CD1c-positive myeloid dendritic cell (primary cell): Measurements from ENCODE around the gene MARVELD2.
"Not testable (repeated sequence)": the region's sequence is repeated elsewhere in the genome, so short reads cannot be mapped to it uniquely, and the experiment has no call there.

Source experiments
- DNase-seq: peaks from one replicate; pipeline ENCODE4 v3.0.0-alpha.2; 2016; ENCODE audit errors: extremely low spot score

Gene MARVELD2

GRCh38 chr5:69450116-69450515, 35.2 kb downstream of the MARVELD2 start:
- DNase-seq: peak; percentile 58

GRCh38 chr5:69450527-69450926, 35.6 kb downstream of the MARVELD2 start:
- not testable (repeated sequence) for DNase-seq

- no peak for DNase-seq
Measured at GRCh38 chr5:69451941-69452647, 37.2 kb downstream of the MARVELD2 start.

- DNase-seq: not testable (repeated sequence)
Measured at GRCh38 chr5:69453487-69453886, 38.6 kb downstream of the MARVELD2 start.

- DNase-seq: no peak
Measured at GRCh38 chr5:69454460-69455249, 39.7 kb downstream of the MARVELD2 start.

- not testable (repeated sequence) for DNase-seq
Measured at GRCh38 chr5:69455428-69455988, 40.6 kb downstream of the MARVELD2 start.

- no peak for DNase-seq
Measured at GRCh38 chr5:69462170-69462569, 47.3 kb downstream of the MARVELD2 start.

- DNase-seq: not testable (repeated sequence)
Measured at GRCh38 chr5:69466375-69466774, 51.5 kb downstream of the MARVELD2 start.

GRCh38 chr5:69467442-69468225, 52.7 kb downstream of the MARVELD2 start:
- peak; percentile 34 for DNase-seq

- peak; percentile 1 for DNase-seq
Measured at GRCh38 chr5:69468631-69469030, 53.7 kb downstream of the MARVELD2 start.

GRCh38 chr5:69471516-69471915, 56.6 kb downstream of the MARVELD2 start:
- not testable (repeated sequence) for DNase-seq

GRCh38 chr5:69472535-69473143, 57.7 kb downstream of the MARVELD2 start:
- DNase-seq: not testable (repeated sequence)

- DNase-seq: no peak
Measured at GRCh38 chr5:69477170-69477569, 62.3 kb downstream of the MARVELD2 start.

GRCh38 chr5:69478296-69478695, 63.4 kb downstream of the MARVELD2 start:
- not testable (repeated sequence) for DNase-seq

- DNase-seq: no peak
Measured at GRCh38 chr5:69484891-69485290, 70.0 kb downstream of the MARVELD2 start.

GRCh38 chr5:69485471-69485870, 70.6 kb downstream of the MARVELD2 start:
- no peak for DNase-seq

- no peak for DNase-seq
Measured at GRCh38 chr5:69489246-69489645, 74.3 kb downstream of the MARVELD2 start.

GRCh38 chr5:69491027-69491426, 76.1 kb downstream of the MARVELD2 start:
- no peak for DNase-seq

GRCh38 chr5:69491838-69492390, 77.0 kb downstream of the MARVELD2 start:
- no peak for DNase-seq

- peak; percentile 21 for DNase-seq
Measured at GRCh38 chr5:69492391-69492922, 77.5 kb downstream of the MARVELD2 start, which contains the start of gene OCLN. TSS of gene OCLN (plus strand) at chr5:69492790. CDS start at chr5:69504245, 11,455 bp downstream.

- DNase-seq: peak; percentile 11
Measured at GRCh38 chr5:69492923-69493395, 78.0 kb downstream of the MARVELD2 start.
